Measurements from ENCODE around the gene CCSER1.
"Not testable (repeated sequence)": the region's sequence is repeated elsewhere in the genome, so short reads cannot be mapped to it uniquely, and the experiment has no call there.

The CCSER1 gene

DNA sequence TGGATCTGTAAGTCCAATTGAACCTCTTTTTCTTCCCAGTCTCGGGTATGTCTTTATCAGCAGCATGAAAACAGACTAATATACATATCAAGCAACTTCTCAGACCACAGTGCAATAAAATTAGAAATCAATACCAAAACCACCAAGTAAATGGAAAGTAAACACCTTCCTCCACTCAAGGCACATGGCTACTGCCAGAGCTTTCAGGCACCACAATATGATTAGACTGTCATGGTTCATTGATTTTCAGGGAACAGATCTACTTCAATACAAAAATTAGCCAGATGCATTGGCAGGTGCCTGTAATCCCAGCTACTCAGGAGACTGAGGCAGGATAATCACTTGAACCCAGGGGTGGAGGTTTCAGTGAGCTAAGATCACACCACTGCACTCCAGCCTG is 776.2 kb downstream of the CCSER1 start:
- H3K4me2 ChIP-seq (ENCODE audit: low read length); H3K4me1 ChIP-seq (ENCODE audit: control insufficient read depth, insufficient read depth, low read length); H3K9ac ChIP-seq (ENCODE audit: low read depth, low read length); H3K36me3 ChIP-seq (ENCODE audit: insufficient read depth, low read length); H3K4me3 ChIP-seq (ENCODE audit: low read length); H3K27me3 ChIP-seq (ENCODE audit: control insufficient read depth, insufficient read depth, low read length); H3K9me3 ChIP-seq (replicated peaks; ENCODE audit: low read length): not testable (repeated sequence)

DNA sequence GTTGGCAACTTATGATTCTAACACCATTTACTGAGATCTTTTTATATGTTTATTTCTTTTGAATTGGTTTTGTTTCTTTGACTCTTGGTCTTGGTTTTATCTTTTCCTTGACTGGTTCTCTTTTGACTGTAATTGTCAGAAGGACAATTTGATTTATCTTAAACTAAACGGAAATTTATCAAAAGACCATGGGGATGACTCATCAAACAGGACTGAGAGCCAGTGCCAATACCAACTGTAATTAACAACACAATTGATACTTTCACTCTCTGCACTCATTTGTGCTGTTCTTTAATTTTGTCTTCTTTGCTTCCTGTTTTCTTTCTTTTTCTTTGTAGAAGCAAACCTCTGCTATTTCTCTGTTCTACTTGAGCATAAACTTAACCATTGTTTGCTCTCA is 776.8 kb downstream of the CCSER1 start:
- no peak overlapping the region for H3K4me2 ChIP-seq (ENCODE audit: low read length)
- H3K36me3 ChIP-seq (ENCODE audit: insufficient read depth, low read length): no peaks in the 10 kb centered on the region
- no peak overlapping the region for H3K4me3 ChIP-seq (ENCODE audit: low read length)
- no peak overlapping the region for H3K9ac ChIP-seq (ENCODE audit: low read depth, low read length)
- no peaks in the 10 kb centered on the region for H3K27me3 ChIP-seq (ENCODE audit: control insufficient read depth, insufficient read depth, low read length)
- no peaks in the 10 kb centered on the region for H3K4me1 ChIP-seq (ENCODE audit: control insufficient read depth, insufficient read depth, low read length)
- H3K9me3 ChIP-seq (replicated peaks; ENCODE audit: low read length): peaks cover 4% of the 10 kb centered on the region

DNA sequence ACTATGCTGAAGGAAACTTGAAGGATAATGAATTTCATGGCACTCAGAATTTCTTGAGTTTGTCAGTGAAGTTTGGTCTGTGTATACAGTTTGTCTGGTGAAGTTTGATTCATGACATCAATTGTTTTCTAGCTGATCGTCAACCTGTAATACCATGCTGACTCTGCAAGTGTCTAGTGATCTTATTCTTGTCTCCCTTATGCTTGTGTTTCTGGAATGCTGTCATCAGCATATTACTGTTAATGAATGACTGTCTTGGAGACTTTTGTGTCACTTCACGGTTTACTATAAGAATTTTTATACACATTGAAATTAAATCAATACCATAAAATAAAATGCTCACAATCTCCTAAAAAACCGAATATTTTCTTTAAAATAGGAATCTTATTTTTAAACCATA is 779.0 kb downstream of the CCSER1 start:
- Histone ChIP-seq H3K4me1 (ENCODE audit: control insufficient read depth, insufficient read depth, low read length) (no peaks in the 10 kb centered on the region), H3K27me3 (ENCODE audit: control insufficient read depth, insufficient read depth, low read length) (no peaks in the 10 kb centered on the region), H3K9ac (ENCODE audit: low read depth, low read length) (no peak overlapping the region), H3K4me2 (ENCODE audit: low read length) (no peak overlapping the region), H3K36me3 (ENCODE audit: insufficient read depth, low read length) (no peaks in the 10 kb centered on the region), H3K4me3 (ENCODE audit: low read length) (no peak overlapping the region), H3K9me3 (replicated peaks; ENCODE audit: low read length) (peaks cover 4% of the 10 kb centered on the region)

DNA sequence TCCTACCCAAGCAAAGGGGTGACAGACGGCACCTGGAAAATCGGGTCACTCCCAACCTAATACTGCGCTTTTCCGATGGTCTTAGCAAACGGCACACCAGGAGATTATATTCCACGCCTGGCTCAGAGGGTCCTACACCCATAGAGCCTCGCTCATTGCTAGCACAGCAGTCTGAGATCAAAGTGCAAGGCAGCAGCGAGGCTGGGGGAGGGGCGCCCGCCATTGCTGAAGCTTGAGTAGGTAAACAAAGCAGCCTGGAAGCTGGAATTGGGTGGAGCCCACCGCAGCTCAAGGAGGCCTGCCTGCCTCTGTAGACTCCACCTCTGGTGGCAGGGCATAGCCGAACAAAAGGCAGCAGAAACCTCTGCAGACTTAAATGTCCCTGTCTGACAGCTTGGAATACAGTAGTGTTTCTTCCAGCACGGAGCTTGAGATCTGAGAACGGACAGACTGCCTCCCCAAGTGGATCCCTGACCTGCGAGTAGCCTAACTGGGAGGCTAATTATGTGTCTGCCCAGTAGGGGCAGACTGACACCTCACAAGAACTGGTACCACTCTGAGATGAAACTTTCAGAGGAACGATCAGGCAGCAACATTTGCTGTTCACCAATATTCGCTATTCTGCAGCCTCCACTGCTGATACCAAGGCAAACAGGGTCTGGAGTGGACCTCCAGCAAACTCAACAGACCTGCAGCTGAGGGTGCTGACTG is 784.7 kb downstream of the CCSER1 start:
- H3K36me3 ChIP-seq (ENCODE audit: insufficient read depth, low read length); H3K9ac ChIP-seq (ENCODE audit: low read depth, low read length); H3K9me3 ChIP-seq (replicated peaks; ENCODE audit: low read length); H3K27me3 ChIP-seq (ENCODE audit: control insufficient read depth, insufficient read depth, low read length); H3K4me3 ChIP-seq (ENCODE audit: low read length); H3K4me2 ChIP-seq (ENCODE audit: low read length); H3K4me1 ChIP-seq (ENCODE audit: control insufficient read depth, insufficient read depth, low read length): not testable (repeated sequence)

DNA sequence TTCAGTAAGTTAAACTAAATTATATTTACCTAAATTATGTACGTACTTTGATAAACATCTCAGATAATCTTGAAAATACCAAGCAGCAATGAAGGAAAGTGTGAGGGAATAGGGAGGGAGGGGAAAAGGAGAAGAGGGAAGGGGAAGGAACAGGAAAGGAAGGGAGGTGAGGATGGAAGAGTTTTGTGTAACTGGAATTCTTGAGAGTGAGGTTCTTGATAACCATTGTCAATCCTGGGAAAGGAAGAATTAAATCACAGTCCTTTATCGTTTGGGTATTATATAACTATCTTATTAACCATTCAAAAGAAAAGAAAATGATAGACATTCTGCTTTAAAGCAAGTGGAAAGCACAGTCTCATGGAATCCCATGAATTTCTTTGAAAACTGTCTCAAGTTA is 795.0 kb downstream of the CCSER1 start:
- Histone ChIP-seq H3K4me2 (ENCODE audit: low read length) (no peak overlapping the region), H3K9me3 (replicated peaks; ENCODE audit: low read length) (no peaks in the 10 kb centered on the region), H3K4me3 (ENCODE audit: low read length) (no peak overlapping the region), H3K4me1 (ENCODE audit: control insufficient read depth, insufficient read depth, low read length) (no peaks in the 10 kb centered on the region), H3K9ac (ENCODE audit: low read depth, low read length) (no peak overlapping the region), H3K36me3 (ENCODE audit: insufficient read depth, low read length) (no peaks in the 10 kb centered on the region), H3K27me3 (ENCODE audit: control insufficient read depth, insufficient read depth, low read length) (no peaks in the 10 kb centered on the region)

DNA sequence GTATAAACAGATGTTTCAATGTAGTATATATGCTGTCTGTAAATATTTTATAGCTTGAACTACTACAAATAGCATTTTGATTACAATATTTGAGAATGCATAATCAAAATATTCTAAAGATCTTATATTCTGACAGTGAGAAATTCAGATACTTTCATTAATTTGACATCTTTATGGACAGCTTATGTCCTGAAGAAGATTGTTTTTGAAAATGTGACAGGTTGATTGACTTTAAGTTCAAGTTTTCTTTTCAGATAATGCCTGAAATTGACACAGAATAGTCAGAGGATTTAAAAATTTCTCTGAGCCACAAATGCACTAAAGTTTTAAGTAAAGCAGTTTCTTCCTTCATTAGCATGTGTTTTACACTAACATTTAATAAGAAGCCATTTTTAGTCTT is 799.8 kb downstream of the CCSER1 start:
- Histone ChIP-seq H3K9me3 (replicated peaks; ENCODE audit: low read length) (no peaks in the 10 kb centered on the region), H3K9ac (ENCODE audit: low read depth, low read length) (no peak overlapping the region), H3K4me3 (ENCODE audit: low read length) (no peak overlapping the region), H3K4me1 (ENCODE audit: control insufficient read depth, insufficient read depth, low read length) (no peaks in the 10 kb centered on the region), H3K27me3 (ENCODE audit: control insufficient read depth, insufficient read depth, low read length) (no peaks in the 10 kb centered on the region), H3K4me2 (ENCODE audit: low read length) (no peak overlapping the region), H3K36me3 (ENCODE audit: insufficient read depth, low read length) (no peaks in the 10 kb centered on the region)

DNA sequence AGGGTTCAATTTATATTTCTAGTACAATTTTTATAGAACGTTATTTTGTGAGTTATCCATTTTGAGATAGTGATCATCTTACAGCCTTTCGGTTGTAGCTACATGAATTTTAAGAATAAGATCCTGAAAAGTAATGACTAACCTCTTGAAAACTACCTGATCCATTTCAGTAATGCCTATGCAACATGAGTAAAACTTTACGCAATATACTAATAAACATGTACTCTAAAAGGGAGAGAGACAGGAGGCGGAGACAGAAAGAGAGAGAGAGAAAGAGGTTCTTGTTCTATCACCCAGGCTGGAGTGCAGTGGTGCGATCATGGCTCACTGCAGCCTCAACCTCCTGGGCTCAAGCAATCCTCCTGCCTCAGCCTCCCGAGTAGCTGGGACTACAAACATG is 816.1 kb downstream of the CCSER1 start:
- Histone ChIP-seq H3K4me1 (ENCODE audit: control insufficient read depth, insufficient read depth, low read length) (no peaks in the 10 kb centered on the region), H3K36me3 (ENCODE audit: insufficient read depth, low read length) (no peaks in the 10 kb centered on the region), H3K9ac (ENCODE audit: low read depth, low read length) (no peak overlapping the region), H3K4me3 (ENCODE audit: low read length) (no peak overlapping the region), H3K27me3 (ENCODE audit: control insufficient read depth, insufficient read depth, low read length) (no peaks in the 10 kb centered on the region), H3K9me3 (replicated peaks; ENCODE audit: low read length) (no peaks in the 10 kb centered on the region), H3K4me2 (ENCODE audit: low read length) (no peak overlapping the region)

DNA sequence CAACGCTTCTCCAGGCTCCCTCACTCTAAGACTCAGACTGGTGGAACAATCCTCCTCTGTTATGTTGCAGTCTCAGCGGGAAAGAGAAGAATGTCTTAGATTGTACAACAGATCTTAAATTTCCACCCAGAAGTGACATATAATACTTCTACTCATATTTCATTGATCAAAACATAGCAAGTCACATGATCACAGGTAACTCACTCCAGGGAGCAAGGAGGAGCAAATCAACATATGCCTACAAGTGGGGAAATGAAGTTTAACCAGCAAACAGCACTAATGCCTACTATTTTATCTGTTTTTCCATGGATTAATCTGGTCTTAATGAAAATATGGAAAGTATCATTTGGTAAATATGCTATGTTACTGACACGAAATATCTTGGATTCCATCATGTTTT is 819.8 kb downstream of the CCSER1 start:
- H3K36me3 ChIP-seq (ENCODE audit: insufficient read depth, low read length): no peaks in the 10 kb centered on the region
- H3K9me3 ChIP-seq (replicated peaks; ENCODE audit: low read length): no peaks in the 10 kb centered on the region
- no peak overlapping the region for H3K4me3 ChIP-seq (ENCODE audit: low read length)
- H3K27me3 ChIP-seq (ENCODE audit: control insufficient read depth, insufficient read depth, low read length): no peaks in the 10 kb centered on the region
- no peaks in the 10 kb centered on the region for H3K4me1 ChIP-seq (ENCODE audit: control insufficient read depth, insufficient read depth, low read length)
- H3K4me2 ChIP-seq (ENCODE audit: low read length): no peak overlapping the region
- H3K9ac ChIP-seq (ENCODE audit: low read depth, low read length): no peak overlapping the region

DNA sequence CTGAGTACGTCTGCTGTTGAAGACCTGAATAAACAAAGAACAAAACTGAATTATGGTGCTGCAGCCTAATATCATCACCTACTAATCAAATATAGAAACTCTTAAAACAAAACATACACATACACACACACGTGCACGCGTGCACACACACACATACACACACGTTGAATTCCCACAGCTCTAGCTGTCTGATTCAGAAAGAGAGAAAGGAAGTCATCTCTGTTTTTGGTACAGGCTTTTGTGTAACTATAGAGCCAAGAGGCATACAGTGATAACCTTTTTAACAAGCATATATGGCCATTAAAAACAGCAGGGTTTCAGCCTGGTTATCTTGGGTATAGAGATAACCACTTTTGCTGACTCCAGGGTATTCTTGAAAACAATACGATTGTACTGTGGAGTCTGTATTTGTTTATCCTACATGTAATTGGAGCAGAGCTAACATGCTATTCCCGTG is 823.2 kb downstream of the CCSER1 start:
- no peaks in the 10 kb centered on the region for H3K36me3 ChIP-seq (ENCODE audit: insufficient read depth, low read length)
- H3K9me3 ChIP-seq (replicated peaks; ENCODE audit: low read length): no peaks in the 10 kb centered on the region
- no peak overlapping the region for H3K9ac ChIP-seq (ENCODE audit: low read depth, low read length)
- no peaks in the 10 kb centered on the region for H3K27me3 ChIP-seq (ENCODE audit: control insufficient read depth, insufficient read depth, low read length)
- no peak overlapping the region for H3K4me2 ChIP-seq (ENCODE audit: low read length)
- no peaks in the 10 kb centered on the region for H3K4me1 ChIP-seq (ENCODE audit: control insufficient read depth, insufficient read depth, low read length)
- H3K4me3 ChIP-seq (ENCODE audit: low read length): no peak overlapping the region

DNA sequence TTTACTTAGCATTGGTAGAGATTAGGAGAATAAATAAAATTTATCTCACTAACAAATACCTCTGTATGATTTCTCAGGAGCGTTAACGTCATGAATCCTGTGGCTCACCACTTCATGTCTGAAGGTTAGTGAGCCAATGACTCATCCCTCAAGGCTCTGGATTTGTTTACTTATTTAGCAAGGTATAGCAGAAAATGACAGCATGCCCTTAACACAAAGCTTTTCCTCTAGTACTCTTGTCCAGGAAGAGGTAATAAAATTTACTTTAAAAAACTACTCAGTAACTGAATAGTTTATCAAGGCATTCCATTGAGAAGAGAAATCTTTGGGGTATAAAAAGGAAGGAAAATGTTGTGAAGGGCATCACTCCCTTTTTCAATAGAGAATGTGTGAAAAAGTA is 823.8 kb downstream of the CCSER1 start:
- Histone ChIP-seq H3K4me1 (ENCODE audit: control insufficient read depth, insufficient read depth, low read length) (no peaks in the 10 kb centered on the region), H3K4me2 (ENCODE audit: low read length) (no peak overlapping the region), H3K9ac (ENCODE audit: low read depth, low read length) (no peak overlapping the region), H3K4me3 (ENCODE audit: low read length) (no peak overlapping the region), H3K9me3 (replicated peaks; ENCODE audit: low read length) (no peaks in the 10 kb centered on the region), H3K36me3 (ENCODE audit: insufficient read depth, low read length) (no peaks in the 10 kb centered on the region), H3K27me3 (ENCODE audit: control insufficient read depth, insufficient read depth, low read length) (no peaks in the 10 kb centered on the region)

DNA sequence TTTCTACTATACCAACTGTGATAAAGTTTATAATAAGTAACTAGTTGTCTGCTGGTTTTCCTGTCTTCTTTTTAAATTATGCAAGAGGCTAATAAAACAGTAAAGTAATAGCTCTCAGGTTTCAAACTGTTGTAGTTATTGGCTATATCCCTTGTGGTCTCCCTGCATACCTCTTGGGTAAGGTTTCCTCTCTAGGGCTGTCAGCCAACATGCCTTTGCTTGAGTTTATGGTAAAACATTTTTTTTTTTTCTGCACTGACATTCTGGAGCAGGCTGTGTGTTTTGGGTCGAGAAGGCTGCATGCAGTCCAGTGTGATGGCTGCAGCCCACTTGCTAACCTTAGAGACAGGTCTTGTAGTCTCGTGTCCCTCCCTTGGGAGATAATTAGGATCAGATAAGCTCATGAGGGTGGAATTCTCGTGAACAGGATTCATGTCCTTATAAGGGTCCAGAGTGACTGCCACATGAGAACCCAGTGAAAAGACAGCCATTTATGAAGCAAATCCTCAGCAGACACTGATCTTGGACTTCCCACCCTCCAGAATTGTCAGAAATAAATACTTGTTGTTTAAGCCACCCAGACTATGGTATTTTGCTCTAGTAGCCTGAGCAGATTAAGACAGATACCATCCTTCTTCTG is 831.2 kb downstream of the CCSER1 start:
- Histone ChIP-seq H3K4me1 (ENCODE audit: control insufficient read depth, insufficient read depth, low read length) (no peaks in the 10 kb centered on the region), H3K4me2 (ENCODE audit: low read length) (no peak overlapping the region), H3K4me3 (ENCODE audit: low read length) (no peak overlapping the region), H3K9me3 (replicated peaks; ENCODE audit: low read length) (peaks cover 5% of the 10 kb centered on the region), H3K9ac (ENCODE audit: low read depth, low read length) (no peak overlapping the region), H3K27me3 (ENCODE audit: control insufficient read depth, insufficient read depth, low read length) (no peaks in the 10 kb centered on the region), H3K36me3 (ENCODE audit: insufficient read depth, low read length) (no peaks in the 10 kb centered on the region)

DNA sequence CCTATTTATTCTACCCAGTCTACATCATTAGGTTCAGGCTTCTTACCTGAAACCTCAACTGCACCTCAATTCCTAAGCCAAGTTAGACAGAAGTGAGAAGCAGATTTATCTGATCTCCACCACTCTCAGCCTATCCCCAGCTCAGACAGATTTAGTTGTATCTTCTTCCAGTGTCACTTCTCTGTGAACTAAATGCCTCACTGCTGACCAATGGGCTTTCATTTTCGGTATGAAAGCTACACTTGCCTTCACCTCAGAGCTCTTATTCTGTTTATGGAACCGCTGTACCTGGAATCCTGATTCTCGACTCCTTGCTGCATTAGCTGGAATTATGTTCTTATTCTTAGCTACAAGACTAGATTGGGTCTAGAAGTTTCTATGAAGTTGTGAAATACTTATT is 833.2 kb downstream of the CCSER1 start:
- Histone ChIP-seq H3K4me1 (ENCODE audit: control insufficient read depth, insufficient read depth, low read length) (no peaks in the 10 kb centered on the region), H3K4me3 (ENCODE audit: low read length) (no peak overlapping the region), H3K27me3 (ENCODE audit: control insufficient read depth, insufficient read depth, low read length) (no peaks in the 10 kb centered on the region), H3K4me2 (ENCODE audit: low read length) (no peak overlapping the region), H3K9ac (ENCODE audit: low read depth, low read length) (no peak overlapping the region), H3K36me3 (ENCODE audit: insufficient read depth, low read length) (no peaks in the 10 kb centered on the region), H3K9me3 (replicated peaks; ENCODE audit: low read length) (peaks cover 11% of the 10 kb centered on the region)
